Suprapubic skin (tissue), 4 donors: Measurements from ENCODE around the gene ERN1. TPM values are rescaled to one million over a fixed set of nuclear protein-coding genes. Genes with fewer than 3 reads are reported as not detected.

Experiments
- DNase-seq, 2 donors: peaks; one replicate each; pipeline ENCODE4 v3.0.0-alpha.2; 2019; ENCODE audit warnings: low spot score in 2 of 2
- H3K27ac ChIP-seq: fragments of 200-600 bp; sonication (generic); one replicate; pipeline ENCODE4 v1.5.1; 2019
- H3K27me3 ChIP-seq: fragments of 200-600 bp; sonication (generic); one replicate; pipeline ENCODE4 v1.5.1; 2019
- H3K36me3 ChIP-seq: fragments of 200-600 bp; sonication (generic); one replicate; pipeline ENCODE4 v1.5.1; 2019
- H3K4me1 ChIP-seq: fragments of 200-600 bp; sonication (generic); one replicate; pipeline ENCODE4 v1.5.1; 2019
- H3K4me3 ChIP-seq: fragments of 200-600 bp; sonication (generic); one replicate; pipeline ENCODE4 v1.5.1; 2019; ENCODE audit warnings: mild to moderate bottlenecking
- H3K9me3 ChIP-seq: fragments of 200-600 bp; sonication (generic); one replicate; pipeline ENCODE4 v1.5.1; 2019
- EP300 ChIP-seq: sonication (generic); formaldehyde crosslinking; IDR thresholded peaks from one replicate; pipeline ENCODE4 v1.6.1; 2017; ENCODE audit warnings: antibody characterized with exemption
- POLR2A ChIP-seq, 2 donors: fragments of 450-650 bp; IDR thresholded peaks; one replicate each; pipeline ENCODE4 v1.6.1; 2017; ENCODE audit warnings: antibody characterized with exemption in 2 of 2, mild to moderate bottlenecking in 2 of 2, moderate library complexity in 2 of 2
- POLR2AphosphoS5 ChIP-seq, 3 donors: sonication (generic); formaldehyde crosslinking; IDR thresholded peaks; one replicate each; pipeline ENCODE4 v1.6.1; 2017; ENCODE audit warnings: antibody characterized with exemption in 3 of 3
- WGBS: methylation state at CpG from one replicate; pipeline ENCODE4 v1.1.5; 2018; 5-methylcytosine and 5-hydroxymethylcytosine counted together
- total RNA-seq, 4 donors: library from RNA; depleted of rRNA; stranded (reverse); fragments of >200 nt; gene quantifications; one replicate each; pipeline ENCODE4 v1.1.0, GENCODE V29; 2016
- TF ChIP-seq, protein P1 (sequence below), 2 donors: fragments of 200-600 bp in 1 of 2; fragments of 450-650 bp in 1 of 2; sonication (generic) in 1 of 2; IDR thresholded peaks; one replicate each; pipeline ENCODE4 v1.5.1; 2016 to 2019; ENCODE audit warnings: antibody characterized with exemption in 2 of 2, mild to moderate bottlenecking in 1 of 2, moderate library complexity in 1 of 2

The ERN1 gene
- total RNA-seq, 4 donors from 2014 or later: 21.2 to 41.1 (median 35.1) TPM

- Histone ChIP-seq H3K36me3 (no peaks in the 10 kb centered on the region), H3K27ac (no peak overlapping the region), H3K27me3 (peaks cover 26% of the 10 kb centered on the region), H3K4me3 (no peak overlapping the region), H3K9me3 (no peaks in the 10 kb centered on the region), H3K4me1 (peaks cover 18% of the 10 kb centered on the region)
- 74% methylated on average over 6 of the region's 7 CpGs for WGBS
- peak; percentile 46 to 59 for DNase-seq
- TF ChIP-seq POLR2A (IDR thresholded peaks at IDR 0.05) (no peak), POLR2AphosphoS5 (IDR thresholded peaks at IDR 0.05) (no peak), EP300 (no peak)
- TF ChIP-seq, protein P1, sequence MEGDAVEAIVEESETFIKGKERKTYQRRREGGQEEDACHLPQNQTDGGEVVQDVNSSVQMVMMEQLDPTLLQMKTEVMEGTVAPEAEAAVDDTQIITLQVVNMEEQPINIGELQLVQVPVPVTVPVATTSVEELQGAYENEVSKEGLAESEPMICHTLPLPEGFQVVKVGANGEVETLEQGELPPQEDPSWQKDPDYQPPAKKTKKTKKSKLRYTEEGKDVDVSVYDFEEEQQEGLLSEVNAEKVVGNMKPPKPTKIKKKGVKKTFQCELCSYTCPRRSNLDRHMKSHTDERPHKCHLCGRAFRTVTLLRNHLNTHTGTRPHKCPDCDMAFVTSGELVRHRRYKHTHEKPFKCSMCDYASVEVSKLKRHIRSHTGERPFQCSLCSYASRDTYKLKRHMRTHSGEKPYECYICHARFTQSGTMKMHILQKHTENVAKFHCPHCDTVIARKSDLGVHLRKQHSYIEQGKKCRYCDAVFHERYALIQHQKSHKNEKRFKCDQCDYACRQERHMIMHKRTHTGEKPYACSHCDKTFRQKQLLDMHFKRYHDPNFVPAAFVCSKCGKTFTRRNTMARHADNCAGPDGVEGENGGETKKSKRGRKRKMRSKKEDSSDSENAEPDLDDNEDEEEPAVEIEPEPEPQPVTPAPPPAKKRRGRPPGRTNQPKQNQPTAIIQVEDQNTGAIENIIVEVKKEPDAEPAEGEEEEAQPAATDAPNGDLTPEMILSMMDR (IDR thresholded peaks at IDR 0.05): no peak
These were observed 128.8 kb downstream of the ERN1 start for GRCh38 chr17:64001091-64001579.

DNA sequence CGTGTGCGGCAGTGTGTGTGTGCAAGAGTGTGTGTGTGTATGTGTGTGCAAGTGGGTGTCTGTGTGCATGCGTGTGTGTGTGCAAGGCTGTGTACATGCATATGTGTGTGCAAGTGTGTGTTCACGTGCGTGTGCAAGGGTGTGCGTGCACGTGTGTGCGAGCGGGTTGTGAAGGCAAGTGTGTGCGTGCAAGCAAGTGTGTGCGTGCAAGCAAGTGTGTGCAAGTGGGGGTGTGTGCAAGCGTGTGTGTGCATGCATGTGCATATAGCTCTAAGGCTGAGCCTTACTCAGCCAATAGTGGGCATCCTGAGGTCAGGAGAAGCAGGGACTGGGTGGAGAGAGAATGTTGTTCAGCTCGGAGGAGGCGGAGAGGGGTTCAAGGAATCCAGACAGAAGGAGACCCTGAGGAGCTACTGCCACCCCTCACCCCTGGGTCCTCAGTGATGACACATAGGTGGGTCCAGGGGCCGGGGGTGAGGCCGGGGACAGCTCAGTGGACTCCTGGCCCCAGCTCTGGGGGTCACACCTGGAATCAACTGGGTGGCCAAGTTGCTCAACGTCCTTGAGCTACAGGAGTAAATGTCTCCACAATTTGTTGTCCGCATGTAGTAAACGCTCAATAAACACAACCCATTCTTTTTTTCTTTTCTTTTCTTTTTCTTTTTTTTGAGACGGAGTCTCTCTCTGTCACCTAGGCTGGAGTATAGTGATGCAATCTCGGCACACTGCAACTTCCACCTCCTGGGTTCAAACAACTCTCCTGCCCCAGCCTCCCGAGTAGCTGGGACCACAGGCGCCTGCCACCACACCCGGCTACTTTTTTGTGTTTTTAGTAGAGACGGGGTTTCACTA is 130.0 kb downstream of the ERN1 start:
- TF ChIP-seq POLR2A (IDR thresholded peaks at IDR 0.05): no peak
- TF ChIP-seq, protein P1 (IDR thresholded peaks at IDR 0.05): no peak
- no peak for TF ChIP-seq EP300
- TF ChIP-seq POLR2AphosphoS5 (IDR thresholded peaks at IDR 0.05): no peak
- H3K36me3 ChIP-seq: no peaks in the 10 kb centered on the region
- H3K4me1 ChIP-seq: peaks cover 15% of the 10 kb centered on the region
- no peak overlapping the region for H3K4me3 ChIP-seq
- H3K27me3 ChIP-seq: peaks cover 36% of the 10 kb centered on the region
- no peaks in the 10 kb centered on the region for H3K9me3 ChIP-seq
- whole genome bisulfite sequencing: 82% methylated on average over 25 of the region's 25 CpGs
- no peak overlapping the region for H3K27ac ChIP-seq
- DNase-seq: peak; percentile 55 to 69

DNA sequence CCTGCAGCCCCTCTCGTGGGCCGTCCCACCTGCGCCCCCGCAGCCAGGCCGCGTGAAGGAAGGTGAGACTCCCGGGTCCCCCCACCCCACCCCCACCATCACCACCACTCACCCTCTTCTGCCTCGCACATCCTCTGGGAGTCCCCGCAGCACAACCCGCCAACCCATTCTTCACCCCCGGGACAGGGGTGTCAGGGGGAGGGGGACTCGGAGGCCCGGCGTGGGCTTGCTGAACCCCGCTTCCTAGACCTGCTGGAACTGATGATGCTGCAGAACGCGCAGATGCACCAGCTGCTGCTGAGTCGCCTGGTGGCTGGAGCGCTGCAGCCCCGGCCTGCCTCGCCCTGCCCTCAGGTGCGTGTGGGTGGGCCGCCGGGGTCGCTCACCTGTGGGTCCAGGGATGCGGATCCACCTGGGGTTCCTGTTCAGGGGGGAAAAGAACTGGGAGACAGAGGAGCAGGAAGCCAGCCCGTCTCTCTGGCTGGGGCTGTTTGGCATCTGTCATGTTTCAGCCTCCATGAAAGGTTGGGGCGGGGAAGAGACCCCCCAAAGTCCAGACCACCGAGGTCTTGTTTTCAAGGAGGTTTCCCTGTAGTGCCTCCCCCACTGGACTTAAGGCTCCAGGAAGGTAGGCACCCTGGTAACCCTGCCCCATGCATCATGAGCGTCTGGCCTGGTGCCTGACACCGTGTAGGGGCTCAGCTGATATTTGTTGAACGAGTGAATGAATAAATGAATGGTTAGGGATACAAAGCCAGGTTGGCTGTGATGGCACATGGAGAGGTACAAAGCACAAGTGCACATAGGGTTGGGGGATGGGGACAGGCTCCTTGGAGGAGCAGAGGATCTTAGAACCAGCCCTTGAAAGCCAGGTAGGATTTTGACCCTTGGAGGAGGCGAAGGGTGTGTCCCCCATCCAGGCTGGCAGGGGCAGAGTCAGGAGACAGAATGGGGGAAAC is 130.9 kb downstream of the ERN1 start:
- Histone ChIP-seq H3K36me3 (no peaks in the 10 kb centered on the region), H3K27me3 (peaks cover 36% of the 10 kb centered on the region), H3K27ac (no peak overlapping the region), H3K9me3 (no peaks in the 10 kb centered on the region), H3K4me3 (peak overlapping the region; percentile 51), H3K4me1 (peaks cover 15% of the 10 kb centered on the region)
- TF ChIP-seq, protein P1 (IDR thresholded peaks at IDR 0.05): no peak
- TF ChIP-seq EP300 (no peak), POLR2A (IDR thresholded peaks at IDR 0.05) (no peak), POLR2AphosphoS5 (IDR thresholded peaks at IDR 0.05) (no peak)
- DNase-seq: peak; percentile 55 to 67
- 30% methylated on average over 19 of the region's 33 CpGs for WGBS

DNA sequence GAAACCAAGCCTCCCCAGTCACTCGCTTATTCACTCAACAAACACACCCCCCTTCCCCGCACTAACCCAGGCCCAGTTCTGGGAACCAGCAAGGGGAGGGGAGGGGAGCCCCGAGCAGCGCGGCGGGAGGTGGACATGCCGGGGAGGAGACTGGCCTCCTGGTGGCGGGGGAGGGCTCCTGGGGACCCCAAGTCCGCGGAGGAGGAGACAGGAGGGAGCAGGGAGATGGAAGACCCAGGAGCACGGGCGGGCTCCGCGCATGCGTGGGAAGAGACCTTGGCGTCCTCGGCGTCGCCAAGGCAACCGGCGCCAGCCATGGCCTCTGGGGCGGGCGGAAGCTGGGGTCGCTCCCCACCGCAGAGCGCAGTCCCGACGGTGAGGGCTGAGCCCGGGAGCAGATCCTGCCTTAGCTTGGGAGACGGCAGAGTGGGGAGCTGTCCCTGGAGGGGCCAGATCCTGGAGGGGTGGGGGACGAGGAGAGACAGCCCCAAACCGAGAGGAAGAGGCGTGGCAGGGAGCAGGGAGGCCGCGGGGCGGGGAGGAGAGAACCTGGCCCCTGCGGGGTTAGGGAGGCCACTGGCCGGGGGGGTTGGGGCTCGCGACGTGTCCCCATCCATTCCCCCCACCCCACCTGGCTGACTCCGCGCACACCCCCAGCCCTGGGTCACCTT is 131.8 kb downstream of the ERN1 start, which contains the start of gene PRR29:
TSS of gene PRR29 (plus strand) at position 302 of the 671 bp plus-strand sequence. CDS start at position 316, 14 bp downstream.
- no peaks in the 10 kb centered on the region for H3K9me3 ChIP-seq
- no peaks in the 10 kb centered on the region for H3K36me3 ChIP-seq
- H3K27me3 ChIP-seq: peaks cover 42% of the 10 kb centered on the region
- TF ChIP-seq POLR2A (IDR thresholded peaks at IDR 0.05) (no peak), EP300 (no peak), POLR2AphosphoS5 (IDR thresholded peaks at IDR 0.05) (no peak)
- TF ChIP-seq, protein P1 (IDR thresholded peaks at IDR 0.05): no peak
- peak within 1 kb of the TSS; percentile 51 for H3K4me3 ChIP-seq
- peak; percentile 79 to 81 for DNase-seq
- 6% methylated on average over 7 of the region's 43 CpGs for WGBS
- H3K27ac ChIP-seq: no peak within 1 kb of the TSS
- H3K4me1 ChIP-seq: peaks cover 15% of the 10 kb centered on the region
